IMR-90 (cell line): ENCODE results near the gene TBC1D10A. TPM values are rescaled to one million over a fixed set of nuclear protein-coding genes. Genes with fewer than 3 reads are reported as not detected.
"Not testable (repeated sequence)": the region's sequence is repeated elsewhere in the genome, so short reads cannot be mapped to it uniquely, and the experiment has no call there.

ENCODE experiments used
- ATAC-seq: fragments of 200-7000 bp; cut with Tn5 transposase; 2 replicates; pipeline ENCODE4 v1.9.1; 2020; ENCODE audit warnings: low read depth, mild to moderate bottlenecking, moderate library complexity
- BruUV-seq: library from RNA; stranded (reverse); fragments of 400-500 nt; replicated peaks from 2 replicates; lab custom pipeline; 2021; lab: Mats Ljungman, UMichigan
- CTCF ChIA-PET: fragments of 300-600 bp; formaldehyde crosslinking; extraction: SDS; loops from one replicate; lab custom pipeline; 2021; ENCODE audit warnings: antibody characterized with exemption; lab: Yijun Ruan, JAX
- POLR2A ChIA-PET: fragments of 300-600 bp; sonication (Branson Sonifier 250); formaldehyde crosslinking; loops from one replicate; lab custom pipeline; 2022; ENCODE audit warnings: antibody characterized with exemption; ENCODE audit not compliant: unreplicated experiment; lab: Charles Lee
- DNase-seq: peaks from one replicate; pipeline ENCODE4 v3.0.0; 2013
- H2AFZ ChIP-seq: replicated peaks from 2 replicates; pipeline ENCODE3; 2013; ENCODE audit warnings: low read length, mild to moderate bottlenecking; ENCODE audit not compliant: poor library complexity
- H2AK5ac ChIP-seq: 2 replicates; pipeline ENCODE4 v1.6.1; 2013; ENCODE audit warnings: low read depth, low read length, inconsistent platforms
- H2AK9ac ChIP-seq: replicated peaks from 2 replicates; pipeline ENCODE3; 2013; ENCODE audit warnings: mild to moderate bottlenecking, low read depth, low read length, moderate library complexity; ENCODE audit not compliant: poor library complexity
- H2BK120ac ChIP-seq: 2 replicates; pipeline ENCODE4 v1.6.1; 2013; ENCODE audit warnings: low read depth, low read length, inconsistent platforms
- H2BK15ac ChIP-seq: 3 replicates; pipeline ENCODE4 v1.6.1; 2013; ENCODE audit warnings: low read depth, low read length, inconsistent platforms
- H2BK20ac ChIP-seq: 2 replicates; pipeline ENCODE4 v1.6.1; 2013; ENCODE audit warnings: low read depth, mild to moderate bottlenecking, inconsistent platforms, low read length, moderate library complexity
- H2BK5ac ChIP-seq: 2 replicates; pipeline ENCODE4 v1.6.1; 2013; ENCODE audit warnings: mild to moderate bottlenecking, low read depth, low read length, inconsistent platforms; ENCODE audit not compliant: poor library complexity, severe bottlenecking
- H3K14ac ChIP-seq: replicated peaks from 2 replicates; pipeline ENCODE4 v1.6.1; 2013; ENCODE audit warnings: low read depth, low read length, inconsistent platforms
- H3K18ac ChIP-seq: 2 replicates; pipeline ENCODE4 v1.6.1; 2013; ENCODE audit warnings: low read depth, low read length, control low read depth
- H3K23ac ChIP-seq: 2 replicates; pipeline ENCODE4 v1.6.1; 2013; ENCODE audit warnings: low read depth, low read length, inconsistent platforms
- H3K27ac ChIP-seq: 2 replicates; pipeline ENCODE4 v1.5.1; 2013; ENCODE audit warnings: mild to moderate bottlenecking, control low read depth, low read length; ENCODE audit not compliant: insufficient read depth
- H3K27me3 ChIP-seq: 2 replicates; pipeline ENCODE4 v1.6.1; 2013; ENCODE audit warnings: low read length; ENCODE audit not compliant: control insufficient read depth, insufficient read depth
- H3K36me3 ChIP-seq: 2 replicates; pipeline ENCODE4 v1.6.1; 2013; ENCODE audit warnings: low read length, mixed read lengths; ENCODE audit not compliant: control insufficient read depth, insufficient read depth
- H3K4ac ChIP-seq: 2 replicates; pipeline ENCODE4 v1.6.1; 2013; ENCODE audit warnings: low read depth, low read length, inconsistent platforms
- H3K4me1 ChIP-seq: 2 replicates; pipeline ENCODE4 v1.6.1; 2013; ENCODE audit warnings: low read length, mixed read lengths; ENCODE audit not compliant: control insufficient read depth, insufficient read depth
- H3K4me2 ChIP-seq: 2 replicates; pipeline ENCODE4 v1.6.1; 2013; ENCODE audit warnings: low read depth, mild to moderate bottlenecking, control low read depth, low read length, moderate library complexity
- H3K4me3 ChIP-seq: 2 replicates; pipeline ENCODE4 v1.5.1; 2013; ENCODE audit warnings: low read depth, mild to moderate bottlenecking, control low read depth, low read length, moderate library complexity; ENCODE audit not compliant: insufficient read depth
- H3K56ac ChIP-seq: 2 replicates; pipeline ENCODE4 v1.6.1; 2013; ENCODE audit warnings: low read length, inconsistent platforms; ENCODE audit not compliant: insufficient read depth; ENCODE audit errors: extremely low read depth
- H3K79me1 ChIP-seq, 2 experiments: 2 replicates each; pipeline ENCODE4 v1.6.1; 2013; ENCODE audit warnings: low read length in 2 of 2, inconsistent platforms in 1 of 2, low read depth in 1 of 2
- H3K9ac ChIP-seq: 2 replicates; pipeline ENCODE4 v1.6.1; 2013; ENCODE audit warnings: low read depth, low read length, control low read depth
- H3K9me1 ChIP-seq: 2 replicates; pipeline ENCODE4 v1.6.1; 2013; ENCODE audit warnings: low read length, inconsistent platforms; ENCODE audit not compliant: insufficient read depth
- H3K9me3 ChIP-seq: 2 replicates; pipeline ENCODE4 v1.6.1; 2013; ENCODE audit warnings: low read length; ENCODE audit not compliant: control insufficient read depth, insufficient read depth
- H4K20me1 ChIP-seq: 2 replicates; pipeline ENCODE4 v1.6.1; 2013; ENCODE audit warnings: low read length, inconsistent platforms; ENCODE audit not compliant: insufficient read depth
- H4K5ac ChIP-seq: 2 replicates; pipeline ENCODE4 v1.6.1; 2013; ENCODE audit warnings: mild to moderate bottlenecking, low read depth, low read length, control low read depth
- H4K8ac ChIP-seq, 2 experiments: 2 replicates each; pipeline ENCODE4 v1.6.1; 2013; ENCODE audit warnings: low read depth in 2 of 2, low read length in 2 of 2, control low read depth in 1 of 2, inconsistent platforms in 1 of 2
- H4K91ac ChIP-seq: 2 replicates; pipeline ENCODE4 v1.6.1; 2013; ENCODE audit warnings: low read depth, low read length, inconsistent platforms; ENCODE audit not compliant: insufficient read depth
- WGBS, 2 experiments: methylation state at CpG; one replicate each; pipeline versions ENCODE4 v1.1.5 to v1.1.7; 2013; ENCODE audit warnings: missing lambda C conversion rate in 2 of 2; ENCODE audit not compliant: insufficient read length in 1 of 2; ENCODE audit errors: extremely low coverage in 2 of 2; 5-methylcytosine and 5-hydroxymethylcytosine counted together
- dilution Hi-C: fragments of 300-500 bp; cut with HindIII; formaldehyde crosslinking; loops from one replicate; pipeline ENCODE4 v1.14.3; 2018; ENCODE audit warnings: low sequenced_read_pairs; ENCODE audit not compliant: unreplicated experiment
- in situ Hi-C: fragments of 300-500 bp; cut with MboI; formaldehyde crosslinking; loops from 3 replicates; pipeline ENCODE4 v1.14.3; 2019; ENCODE audit warnings: low sequenced_read_pairs, inconsistent platforms, mixed read lengths
- intact Hi-C: fragments of 100-400 bp; cut with micrococcal nuclease; formaldehyde crosslinking; loops from 2 replicates; pipeline ENCODE4 v1.10.0; 2022
- polyA plus RNA-seq, 3 experiments: library from polyadenylated mRNA; depleted of rRNA; stranded (reverse); fragments of >200 nt; gene quantifications; 2 replicates each; pipeline ENCODE4 v1.2.3, GENCODE V29; 2012; ENCODE audit warnings: low replicate concordance in 1 of 3
- total RNA-seq: library from RNA; depleted of rRNA; stranded (reverse); fragments of >200 nt; gene quantifications from 2 replicates; pipeline ENCODE4 v1.2.3, GENCODE V29; 2012

The TBC1D10A gene
- total and polyA plus RNA-seq, 2 of the 4 experiments (the other 2 are of a cell fraction): 16.3 to 33.1 TPM

DNA sequence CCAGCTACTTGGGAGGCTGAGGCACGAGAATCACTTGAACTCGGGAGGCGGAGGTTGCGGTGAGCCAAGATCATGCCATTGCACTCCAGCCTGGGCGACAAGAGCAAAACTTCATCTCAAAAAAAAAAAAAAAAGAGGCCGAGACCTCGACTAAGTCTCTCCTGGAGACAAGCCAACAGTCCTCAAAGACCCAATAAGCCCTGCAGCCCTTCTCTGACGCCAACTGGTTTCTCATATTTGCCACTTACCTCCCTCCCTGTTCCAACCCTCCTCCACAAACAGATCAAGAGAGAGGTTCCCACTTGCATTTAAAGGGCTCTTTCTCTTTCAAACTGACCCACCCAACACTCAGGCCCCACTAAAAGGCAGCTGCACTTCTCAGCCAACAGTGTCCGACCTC is 11.6 kb upstream of the TBC1D10A start:
- H2BK120ac ChIP-seq, H2BK20ac ChIP-seq, H4K8ac ChIP-seq, H3K56ac ChIP-seq, H3K23ac ChIP-seq, ATAC-seq, H2BK15ac ChIP-seq, H3K9me3 ChIP-seq, H3K4me1 ChIP-seq, POLR2A ChIA-PET, H4K91ac ChIP-seq, H3K4me3 ChIP-seq, H3K14ac ChIP-seq, in situ Hi-C loops, dilution Hi-C loops, CTCF ChIA-PET, BruUV-seq, H4K20me1 ChIP-seq, H3K27me3 ChIP-seq, H3K9ac ChIP-seq, H4K5ac ChIP-seq, H3K4ac ChIP-seq, H2AK5ac ChIP-seq, H3K27ac ChIP-seq, H2AFZ ChIP-seq, H2BK5ac ChIP-seq, intact Hi-C loops, H2AK9ac ChIP-seq, DNase-seq, H3K18ac ChIP-seq, H3K4me2 ChIP-seq: not testable (repeated sequence)
- H3K79me1 ChIP-seq: peaks cover 0 to 14% of the 10 kb centered on the region in 2 experiments; a peak in 3 of 4 replicates
- peaks cover 11% of the 10 kb centered on the region for H3K9me1 ChIP-seq
- 100% methylated on average over 2 of the region's 9 CpGs; no CpG with 5 or more reads in 1 of the 2 experiments for WGBS, 2 experiments
- peaks cover 94% of the 10 kb centered on the region for H3K36me3 ChIP-seq
